Iris pigment epithelial cell (primary cell): ENCODE data around the gene PVR.
"Not testable (repeated sequence)": the region's sequence is repeated elsewhere in the genome, so short reads cannot be mapped to it uniquely, and the experiment has no call there.

Experiments used
- DNase-seq: peaks from one replicate; pipeline ENCODE4 v3.0.0-alpha.2; 2011; ENCODE audit warnings: low read depth

The PVR gene

DNA sequence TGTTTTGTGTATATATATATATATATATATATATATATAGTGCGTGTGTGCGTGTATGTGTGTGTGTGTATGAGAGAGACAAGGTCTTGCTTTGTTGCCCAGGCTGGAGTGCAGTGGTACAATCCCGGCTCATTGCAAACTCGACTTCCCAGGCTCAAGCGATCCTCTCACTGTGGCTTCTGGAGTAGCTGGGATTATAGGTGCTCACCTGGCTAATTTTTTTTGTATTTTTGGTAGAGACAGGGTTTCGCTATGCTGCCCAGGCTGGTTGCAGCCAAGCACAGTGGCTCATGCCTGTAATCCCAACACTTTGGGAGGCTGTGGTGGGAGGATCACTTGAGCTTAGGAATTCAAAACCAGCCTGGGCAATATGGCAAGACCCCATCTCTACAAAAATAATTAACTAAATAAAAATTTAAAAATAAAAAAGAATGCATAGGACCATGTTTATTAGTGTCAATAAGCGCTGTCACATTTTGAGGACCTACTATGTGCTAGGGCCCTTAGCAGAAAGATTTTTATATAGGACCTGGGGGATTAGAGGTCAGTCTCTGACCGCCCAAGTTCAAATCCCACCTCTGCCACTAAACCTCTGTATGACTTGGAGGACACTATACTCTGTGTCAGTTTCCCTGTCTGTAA is 1.8 kb downstream of the PVR start:
- no peak for DNase-seq

DNA sequence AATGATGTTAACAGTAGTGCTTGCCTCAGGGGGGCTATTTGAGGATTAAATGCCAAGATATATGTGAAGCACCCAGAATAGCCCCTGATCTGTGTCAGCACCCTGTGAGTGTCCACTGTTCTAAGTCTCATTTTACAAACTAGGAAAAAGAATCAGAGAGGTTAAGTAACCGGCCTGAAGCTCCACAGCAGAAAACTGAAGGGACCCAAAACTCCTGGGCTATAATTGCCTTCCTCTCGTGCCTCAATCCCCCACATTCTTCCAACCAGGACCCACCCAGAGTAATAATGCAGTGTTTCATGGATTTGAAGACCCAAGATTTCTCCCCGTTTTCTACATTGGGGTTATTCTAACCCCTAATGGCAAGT is 2.3 kb downstream of the PVR start:
- no peak for DNase-seq

GRCh38 chr19:44647144-44647543 is 3.4 kb downstream of the PVR start:
- DNase-seq: no peak

DNA sequence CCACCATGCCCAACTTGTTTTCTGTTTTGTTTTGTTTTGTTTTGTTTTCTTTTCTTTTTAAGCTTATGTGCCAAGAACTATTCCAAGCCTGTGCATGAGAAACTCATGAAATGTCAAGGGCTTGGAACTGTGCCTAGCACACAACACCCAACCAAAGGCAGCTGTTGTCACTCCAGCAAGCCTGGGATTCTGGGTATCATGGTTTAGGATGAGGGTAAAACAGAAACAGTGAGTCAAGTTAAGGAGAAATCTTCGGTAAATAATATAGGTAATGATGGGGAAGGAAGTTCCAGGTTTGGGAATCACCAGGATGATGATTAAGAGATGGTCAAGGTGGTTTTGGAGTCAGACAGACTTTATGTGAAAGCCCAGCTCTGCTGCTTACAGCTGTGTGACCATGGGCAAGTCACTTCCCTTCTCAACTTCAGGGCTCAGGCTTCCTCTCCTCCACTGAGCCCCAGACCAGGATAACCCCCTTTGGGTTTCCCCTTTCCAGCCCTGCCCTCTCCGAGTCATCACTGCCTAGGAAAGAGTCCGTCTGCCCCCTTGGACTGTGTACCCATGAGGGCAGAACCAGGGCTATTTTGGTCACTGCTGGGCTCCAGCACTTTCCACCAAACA is 5.0 kb downstream of the PVR start:
- DNase-seq: peak; percentile 65

DNA sequence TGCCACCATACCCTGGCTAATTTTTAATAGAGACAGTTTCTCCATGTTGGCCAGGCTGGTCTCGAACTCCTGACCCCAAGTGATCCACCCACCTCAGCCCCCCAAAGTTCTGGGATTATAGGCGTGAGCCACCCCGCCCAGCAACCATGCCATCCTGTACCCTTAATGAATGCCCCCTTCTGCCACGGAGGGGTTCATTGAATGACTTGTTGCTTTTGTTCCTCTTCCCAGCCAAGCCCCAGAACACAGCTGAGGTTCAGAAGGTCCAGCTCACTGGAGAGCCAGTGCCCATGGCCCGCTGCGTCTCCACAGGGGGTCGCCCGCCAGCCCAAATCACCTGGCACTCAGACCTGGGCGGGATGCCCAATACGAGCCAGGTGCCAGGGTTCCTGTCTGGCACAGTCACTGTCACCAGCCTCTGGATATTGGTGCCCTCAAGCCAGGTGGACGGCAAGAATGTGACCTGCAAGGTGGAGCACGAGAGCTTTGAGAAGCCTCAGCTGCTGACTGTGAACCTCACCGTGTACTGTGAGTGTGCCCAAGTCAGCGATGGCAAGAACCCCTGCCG is 6.0 kb downstream of the PVR start:
- no peak for DNase-seq

DNA sequence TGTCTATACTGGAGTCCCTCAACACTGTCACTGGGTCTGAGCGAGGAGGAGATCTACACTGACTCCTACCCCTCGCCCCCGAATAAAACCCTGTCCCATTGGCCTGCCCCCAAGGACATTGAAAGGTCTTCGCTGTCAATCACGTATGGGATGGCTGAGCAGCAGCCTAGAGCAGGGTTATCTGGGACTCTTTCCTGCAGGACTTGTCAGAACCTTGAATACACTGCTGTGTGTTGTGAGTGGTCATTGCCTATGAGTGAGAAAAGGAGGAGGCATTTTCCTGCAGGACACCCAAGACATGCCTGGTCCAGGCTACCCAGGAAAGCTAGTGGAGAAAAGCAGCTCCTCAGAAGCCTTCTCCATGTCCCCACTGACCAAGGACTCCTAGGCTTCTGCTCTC is 9.6 kb downstream of the PVR start:
- DNase-seq: no peak

GRCh38 chr19:44653977-44654774 is 10.5 kb downstream of the PVR start:
- DNase-seq: peak; percentile 47

- peak; percentile 52 for DNase-seq
Measured at GRCh38 chr19:44657211-44657921, 13.7 kb downstream of the PVR start.

DNA sequence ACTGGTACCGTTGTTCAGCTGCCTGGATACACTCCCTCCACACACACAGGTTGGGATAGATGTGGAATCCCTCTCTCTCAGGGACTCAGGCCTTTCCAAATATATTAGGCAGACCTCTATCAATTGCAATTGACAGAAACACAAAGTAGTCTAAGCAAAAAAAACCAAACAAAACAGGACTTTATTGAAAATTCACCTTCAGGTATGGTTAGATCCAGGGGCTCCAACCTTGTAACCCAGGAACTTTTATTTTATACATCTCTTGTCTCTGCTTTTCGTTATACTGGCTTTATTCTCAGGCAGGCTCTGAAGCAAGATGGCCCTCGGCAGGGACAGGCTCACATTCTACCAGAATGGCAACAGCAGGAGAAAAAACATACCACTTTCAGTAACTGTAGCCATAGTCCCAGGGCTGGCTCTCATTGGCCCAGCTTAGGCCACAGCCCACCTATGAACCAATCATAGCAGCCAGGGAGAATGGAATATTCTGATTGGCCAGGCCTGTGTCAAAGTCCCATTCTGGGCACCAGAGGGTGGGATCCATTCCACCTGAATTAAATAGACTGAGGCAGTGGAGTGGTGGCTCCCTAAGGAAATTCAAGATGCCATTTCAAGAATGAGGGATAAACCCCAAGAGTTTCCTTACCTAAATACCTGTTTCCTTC is 14.5 kb downstream of the PVR start:
- DNase-seq: no peak

DNA sequence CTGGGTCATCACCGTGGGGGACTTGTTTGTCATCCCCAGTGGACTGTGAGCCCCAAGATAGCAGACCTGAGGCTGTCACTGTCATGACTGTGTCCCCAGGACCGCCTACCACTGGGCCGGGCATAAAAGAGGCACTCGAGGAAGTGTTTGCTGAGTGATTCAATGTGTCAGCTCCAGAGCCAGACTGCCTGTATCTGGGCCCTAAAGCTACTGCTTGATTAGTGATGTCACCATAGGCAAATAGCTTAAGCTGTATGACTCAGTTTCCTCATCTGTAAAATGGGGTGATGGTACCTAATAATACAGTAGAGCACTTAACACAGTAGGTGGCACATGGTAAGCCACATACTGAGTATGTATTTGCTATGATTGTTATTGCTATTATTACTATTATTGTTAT is 16.4 kb downstream of the PVR start:
- DNase-seq: no peak

DNA sequence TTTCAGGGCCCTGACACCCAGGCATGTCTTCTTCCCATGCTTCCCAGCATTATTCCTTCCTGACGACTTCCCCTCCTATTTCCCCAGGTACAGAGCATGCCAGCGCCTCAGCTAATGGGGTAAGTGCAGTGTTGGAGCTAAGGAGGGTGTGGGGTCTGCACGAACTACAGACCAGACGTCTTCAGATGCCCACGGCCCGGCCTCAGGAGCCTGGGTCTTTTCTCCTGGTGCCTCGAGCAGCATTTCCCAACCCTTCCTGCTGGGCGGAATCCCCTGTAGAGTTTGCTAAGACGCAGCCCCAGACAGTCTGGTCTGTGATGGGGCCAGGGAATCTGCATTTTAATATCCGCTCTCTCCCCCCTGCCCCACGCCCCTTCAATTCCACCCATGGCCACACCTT is 17.5 kb downstream of the PVR start:
- no peak for DNase-seq

GRCh38 chr19:44661904-44662303 is 18.2 kb downstream of the PVR start:
- DNase-seq: no peak

DNA sequence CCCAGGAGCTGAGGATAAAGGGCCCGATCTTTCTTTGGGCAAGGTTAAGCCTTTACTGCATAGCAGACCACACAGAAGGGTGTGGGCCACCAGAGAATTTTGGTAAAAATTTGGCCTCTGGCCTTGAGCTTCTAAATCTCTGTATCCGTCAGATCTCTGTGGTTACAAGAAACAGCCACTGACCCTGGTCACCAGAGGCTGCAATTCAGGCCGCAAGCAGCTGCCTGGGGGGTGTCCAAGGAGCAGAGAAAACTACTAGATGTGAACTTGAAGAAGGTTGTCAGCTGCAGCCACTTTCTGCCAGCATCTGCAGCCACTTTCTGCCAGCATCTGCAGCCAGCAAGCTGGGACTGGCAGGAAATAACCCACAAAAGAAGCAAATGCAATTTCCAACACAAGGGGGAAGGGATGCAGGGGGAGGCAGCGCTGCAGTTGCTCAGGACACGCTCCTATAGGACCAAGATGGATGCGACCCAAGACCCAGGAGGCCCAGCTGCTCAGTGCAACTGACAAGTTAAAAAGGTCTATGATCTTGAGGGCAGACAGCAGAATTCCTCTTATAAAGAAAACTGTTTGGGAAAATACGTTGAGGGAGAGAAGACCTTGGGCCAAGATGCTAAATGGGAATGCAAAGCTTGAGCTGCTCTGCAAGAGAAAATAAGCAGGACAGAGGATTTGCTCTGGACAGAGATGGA is 19.1 kb downstream of the PVR start:
- no peak for DNase-seq

- DNase-seq: no peak
Measured at GRCh38 chr19:44663996-44664395, 20.3 kb downstream of the PVR start.

GRCh38 chr19:44664976-44665375 is 21.3 kb downstream of the PVR start:
- no peak for DNase-seq

DNA sequence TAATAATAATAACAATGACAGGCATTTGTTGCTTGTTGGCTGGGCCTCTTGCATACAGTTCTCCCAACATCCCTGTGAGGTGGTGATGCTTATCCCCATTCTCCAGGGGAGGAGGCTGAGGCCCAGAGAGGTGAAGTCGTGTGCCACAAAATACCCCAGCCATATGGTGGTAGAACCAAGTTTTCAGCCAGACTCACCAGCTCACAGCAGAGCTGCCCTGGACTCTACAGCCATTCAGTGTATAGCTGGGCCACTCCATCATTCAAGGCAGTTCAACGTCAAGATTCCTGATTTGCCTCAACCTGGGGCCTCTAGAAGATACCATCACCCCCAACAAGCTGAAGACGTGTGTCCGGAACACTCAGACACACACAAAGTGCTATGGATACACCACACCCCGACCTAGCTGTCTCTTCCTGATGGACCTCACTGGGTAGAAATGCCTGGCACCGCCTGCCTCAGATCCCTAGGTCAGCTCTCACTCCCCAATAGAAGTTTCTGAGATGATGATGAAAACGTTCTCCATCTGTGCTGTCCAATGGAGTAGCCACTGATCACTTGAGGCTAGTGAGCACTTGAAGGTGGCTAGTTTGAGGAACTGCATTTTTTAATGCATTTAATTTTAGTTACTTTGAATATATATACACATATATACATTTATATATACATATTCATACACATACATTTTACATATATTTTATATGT is 23.3 kb downstream of the PVR start:
- DNase-seq: no peak

DNA sequence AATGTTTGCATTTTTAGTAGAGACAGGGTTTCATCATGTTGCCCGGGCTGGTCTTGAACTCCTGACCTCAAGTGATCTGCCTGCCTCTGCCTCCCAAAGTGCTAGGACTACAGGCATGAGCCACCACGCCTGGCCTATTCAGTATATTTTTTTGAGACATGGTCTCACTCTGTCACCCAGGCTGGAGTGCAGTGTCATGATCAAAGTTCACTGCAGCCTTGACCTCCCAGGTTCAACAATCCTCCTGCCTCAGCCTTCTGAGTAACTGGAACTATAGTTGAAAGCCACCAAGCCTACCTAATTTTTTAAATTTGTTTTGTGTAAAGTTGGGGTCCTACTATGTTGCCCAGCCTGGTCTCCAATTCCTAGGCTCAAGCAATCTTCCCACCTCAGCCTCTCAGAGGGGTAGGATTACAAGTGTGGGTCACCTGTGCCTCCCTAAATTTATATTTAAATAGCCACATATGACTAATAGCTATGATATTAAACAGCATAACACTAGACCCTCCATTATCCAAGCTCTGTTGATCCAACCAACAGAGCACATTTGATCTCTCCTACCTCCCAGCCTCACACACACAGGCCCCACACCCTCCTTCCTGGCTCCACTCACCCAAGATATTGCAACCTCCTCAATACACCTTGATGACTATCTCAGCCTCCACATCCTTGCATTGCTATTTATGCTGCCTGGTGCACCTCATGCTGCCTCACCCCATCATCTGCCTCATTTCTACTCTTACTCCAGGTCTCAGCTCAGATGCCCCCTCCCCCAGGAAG is 25.5 kb downstream of the PVR start:
- DNase-seq: no peak

DNA sequence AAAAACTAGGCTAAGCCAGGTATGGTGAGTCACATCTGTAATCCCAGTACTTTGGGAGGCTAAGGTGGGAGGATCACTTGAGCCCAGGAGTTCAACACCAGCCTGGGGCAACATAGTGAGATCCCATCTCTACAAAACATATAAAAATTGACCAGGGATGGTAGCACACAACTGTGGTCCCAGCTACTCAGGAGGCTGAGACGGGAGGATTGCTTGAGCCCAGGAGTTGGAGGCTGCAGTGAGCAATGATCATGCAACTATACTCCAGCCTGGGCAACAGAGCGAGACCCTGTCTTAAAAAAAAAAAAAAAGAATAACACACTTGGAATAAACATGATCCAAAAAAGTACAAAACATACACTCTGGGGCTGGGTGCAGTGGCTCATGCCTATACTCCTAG is 26.3 kb downstream of the PVR start:
- DNase-seq: not testable (repeated sequence)

DNA sequence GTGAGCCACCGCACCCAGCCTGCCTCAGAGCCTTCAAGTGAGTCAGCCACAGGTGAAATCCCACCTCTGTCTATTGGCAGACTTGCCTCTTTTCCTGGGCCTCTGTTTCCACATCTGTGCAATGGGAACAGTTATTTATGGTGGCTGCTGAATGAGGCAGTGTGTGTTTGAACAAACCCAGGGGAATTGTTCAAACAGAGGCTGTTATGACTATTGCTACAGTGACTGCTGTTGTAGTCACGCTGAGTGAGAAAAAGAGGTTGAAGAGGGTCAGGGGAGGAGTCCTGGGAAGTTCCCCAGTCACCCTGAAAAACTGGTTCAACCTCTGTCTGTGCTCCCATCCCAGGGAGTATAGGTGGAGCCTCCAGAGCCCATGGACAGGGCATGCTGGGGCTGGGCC is 27.7 kb downstream of the PVR start, which contains the start of gene CEACAM19:
Gene CEACAM19 (plus strand): TSS at position 83 of the 400 bp plus-strand sequence. CDS start 450 bp downstream, outside the sequence.
- no peak for DNase-seq

DNA sequence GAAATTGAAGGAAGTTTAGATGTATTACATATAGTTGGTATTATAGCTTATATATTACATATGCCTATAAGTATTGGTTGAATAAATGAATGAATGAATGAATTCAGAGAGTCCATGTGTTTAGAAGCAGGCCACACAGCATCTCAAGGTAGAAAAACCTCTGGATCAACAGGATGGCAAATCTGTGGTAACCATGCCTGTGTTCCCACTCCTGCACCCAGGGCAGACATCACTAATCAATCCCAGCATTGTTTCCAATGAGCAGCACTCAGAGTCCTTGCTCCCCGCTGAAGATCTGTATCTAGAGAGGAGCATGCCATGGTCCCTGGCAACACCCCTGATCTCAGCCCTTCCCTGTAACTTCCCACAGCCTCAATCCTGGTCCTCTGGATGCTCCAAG is 28.5 kb downstream of the PVR start:
- no peak for DNase-seq
